HG03196 (cell line): ENCODE results near the gene ZSWIM4.
A peak's percentile ranks its signal among the peaks of the same experiment; 100 is the strongest.
"Not testable (repeated sequence)": the region's sequence is repeated elsewhere in the genome, so short reads cannot be mapped to it uniquely, and the experiment has no call there.

Experiments used
- ATAC-seq: cut with Tn5 transposase; IDR thresholded peaks from one replicate; pipeline ENCODE4 v1.9.1; 2021; ENCODE audit not compliant: unreplicated experiment

ZSWIM4 gene

GRCh38 chr19:13794757-13795589, at the start of gene ZSWIM4:
Gene ZSWIM4 (plus strand): TSS chr19:13795443. CDS start chr19:13795649, 206 bp downstream.
- ATAC-seq, result peak; percentile 90

GRCh38 chr19:13747098-13747453, 48.2 kb upstream of the ZSWIM4 start:
- no peak for ATAC-seq

GRCh38 chr19:13748169-13748828, 46.9 kb upstream of the ZSWIM4 start:
- ATAC-seq, result no peak

- no peak for ATAC-seq
These were observed 43.8 kb upstream of the ZSWIM4 start for GRCh38 chr19:13751436-13751835.

- ATAC-seq, result not testable (repeated sequence)
These were observed 41.6 kb upstream of the ZSWIM4 start for GRCh38 chr19:13753622-13754021.

- no peak for ATAC-seq
These were observed 39.0 kb upstream of the ZSWIM4 start for GRCh38 chr19:13756210-13756609.

- ATAC-seq, result no peak
These were observed 37.2 kb upstream of the ZSWIM4 start for GRCh38 chr19:13757805-13758772.

- no peak for ATAC-seq
These were observed 36.4 kb upstream of the ZSWIM4 start for GRCh38 chr19:13758795-13759194.

- ATAC-seq, result no peak
These were observed 33.8 kb upstream of the ZSWIM4 start for GRCh38 chr19:13761423-13761822.

GRCh38 chr19:13762635-13763235, 32.5 kb upstream of the ZSWIM4 start:
- ATAC-seq, result no peak

- no peak for ATAC-seq
These were observed 32.0 kb upstream of the ZSWIM4 start for GRCh38 chr19:13763265-13763664.

GRCh38 chr19:13764101-13764807, 31.0 kb upstream of the ZSWIM4 start, which contains the start of gene MRI1:
Gene MRI1 (plus strand): TSS chr19:13764522. CDS start chr19:13764589, 67 bp downstream.
- no peak for ATAC-seq

GRCh38 chr19:13764821-13765394, 30.3 kb upstream of the ZSWIM4 start:
- no peak for ATAC-seq

GRCh38 chr19:13765395-13766094, 29.7 kb upstream of the ZSWIM4 start:
- ATAC-seq, result no peak

- no peak for ATAC-seq
These were observed 29.2 kb upstream of the ZSWIM4 start for GRCh38 chr19:13766095-13766481.

GRCh38 chr19:13768510-13768909, 26.7 kb upstream of the ZSWIM4 start:
- ATAC-seq, result no peak

GRCh38 chr19:13770013-13770635, 25.1 kb upstream of the ZSWIM4 start:
- ATAC-seq, result no peak
